ENCODE results near the gene TMEM175. TPM values are rescaled to one million over a fixed set of nuclear protein-coding genes. Genes with fewer than 3 reads are reported as not detected.

Gene TMEM175
- total and polyA plus RNA-seq, 12 donors, result 15.6 to 49.6 (median 19.0) TPM

- H3K4me3 ChIP-seq, result no peak overlapping the region
- intact Hi-C loops (cut with DNase I), result no loop called here
- no peaks in the 10 kb centered on the region for H3K9me3 ChIP-seq
- peaks cover 0 to 12% (median 0%) of the 10 kb centered on the region in 9 donors for H3K4me1 ChIP-seq
- DNase-seq (peak in 1 of 2 donors; percentile 11), ATAC-seq (no peak)
- 93 to 94% methylated on average over 23 of the region's 23 CpGs for WGBS, 2 donors
- peaks cover 0 to 66% (median 17%) of the 10 kb centered on the region in 9 donors for H3K36me3 ChIP-seq
- TF ChIP-seq, protein P1, sequence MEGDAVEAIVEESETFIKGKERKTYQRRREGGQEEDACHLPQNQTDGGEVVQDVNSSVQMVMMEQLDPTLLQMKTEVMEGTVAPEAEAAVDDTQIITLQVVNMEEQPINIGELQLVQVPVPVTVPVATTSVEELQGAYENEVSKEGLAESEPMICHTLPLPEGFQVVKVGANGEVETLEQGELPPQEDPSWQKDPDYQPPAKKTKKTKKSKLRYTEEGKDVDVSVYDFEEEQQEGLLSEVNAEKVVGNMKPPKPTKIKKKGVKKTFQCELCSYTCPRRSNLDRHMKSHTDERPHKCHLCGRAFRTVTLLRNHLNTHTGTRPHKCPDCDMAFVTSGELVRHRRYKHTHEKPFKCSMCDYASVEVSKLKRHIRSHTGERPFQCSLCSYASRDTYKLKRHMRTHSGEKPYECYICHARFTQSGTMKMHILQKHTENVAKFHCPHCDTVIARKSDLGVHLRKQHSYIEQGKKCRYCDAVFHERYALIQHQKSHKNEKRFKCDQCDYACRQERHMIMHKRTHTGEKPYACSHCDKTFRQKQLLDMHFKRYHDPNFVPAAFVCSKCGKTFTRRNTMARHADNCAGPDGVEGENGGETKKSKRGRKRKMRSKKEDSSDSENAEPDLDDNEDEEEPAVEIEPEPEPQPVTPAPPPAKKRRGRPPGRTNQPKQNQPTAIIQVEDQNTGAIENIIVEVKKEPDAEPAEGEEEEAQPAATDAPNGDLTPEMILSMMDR (IDR thresholded peaks at IDR 0.05), result no peak
- peaks cover 0 to 10% (median 0%) of the 10 kb centered on the region in 7 donors for H3K27me3 ChIP-seq
- no peak overlapping the region for H3K27ac ChIP-seq
Measured at GRCh38 chr4:964346-965025, 32.2 kb downstream of the TMEM175 start.

DNA sequence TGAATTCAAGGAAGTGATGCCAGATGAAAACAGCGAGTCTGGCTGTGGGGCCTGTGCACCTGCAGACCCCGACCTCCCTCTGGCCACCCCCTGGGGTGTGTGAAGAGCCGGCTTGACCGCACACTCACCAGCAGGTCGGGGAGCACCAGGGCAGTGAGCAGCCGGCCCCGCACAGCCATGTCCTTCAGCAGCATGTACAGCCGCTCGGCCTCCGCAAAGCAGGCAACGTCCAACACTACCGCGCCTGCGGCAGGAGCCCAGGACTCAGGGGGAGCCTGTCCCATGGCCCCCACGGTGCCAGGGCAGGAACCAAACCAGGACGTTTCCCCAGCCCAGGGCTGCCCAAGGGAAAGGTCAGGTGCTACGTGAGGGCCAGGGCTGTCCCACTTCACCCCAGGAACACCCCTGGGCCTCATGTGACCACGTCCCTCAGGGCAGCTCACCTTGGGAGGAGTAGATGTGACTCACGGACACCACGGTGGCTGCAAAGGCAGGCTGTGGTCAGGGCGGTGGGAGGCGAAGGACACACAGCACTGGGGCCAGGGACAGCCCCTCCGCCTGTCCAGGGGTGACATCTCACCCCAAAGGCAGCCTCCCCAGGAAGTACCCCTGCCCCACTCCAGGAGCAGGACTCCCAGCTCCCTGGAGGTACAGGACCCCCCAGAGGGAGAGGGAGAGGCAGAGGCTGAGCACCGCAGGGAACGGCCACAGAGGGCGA lies 32.9 kb downstream of the TMEM175 start:
- TF ChIP-seq, protein P1 (IDR thresholded peaks at IDR 0.05), result no peak
- intact Hi-C loops (cut with DNase I), result no loop called here
- Histone ChIP-seq H3K9me3 (no peaks in the 10 kb centered on the region), H3K4me3 (no peak overlapping the region), H3K27me3 (peaks cover 0 to 10% (median 0%) of the 10 kb centered on the region in 7 donors), H3K4me1 (peaks cover 0 to 12% (median 0%) of the 10 kb centered on the region in 9 donors), H3K36me3 (peaks cover 0 to 59% (median 17%) of the 10 kb centered on the region in 9 donors), H3K27ac (no peak overlapping the region)
- ATAC-seq (no peak), DNase-seq (peak in 1 of 2 donors; percentile 12)
- 94% methylated on average over 26 of the region's 26 CpGs for WGBS, 2 donors

- H3K27me3 ChIP-seq, result peaks cover 0 to 10% (median 0%) of the 10 kb centered on the region in 7 donors
- 91 to 93% methylated on average over 21 of the region's 21 CpGs for WGBS, 2 donors
- no peak for DNase-seq
- intact Hi-C loops (cut with DNase I), result no loop called here
- TF ChIP-seq, protein P1 (IDR thresholded peaks at IDR 0.05), result no peak
- no peak overlapping the region for H3K4me3 ChIP-seq
- no peak overlapping the region for H3K27ac ChIP-seq
- H3K36me3 ChIP-seq, result peaks cover 0 to 54% (median 17%) of the 10 kb centered on the region in 9 donors
- H3K9me3 ChIP-seq, result no peaks in the 10 kb centered on the region
- H3K4me1 ChIP-seq, result peaks cover 0 to 12% (median 0%) of the 10 kb centered on the region in 9 donors
- ATAC-seq, result no peak
Measured at GRCh38 chr4:965766-966134, 33.5 kb downstream of the TMEM175 start.

GRCh38 chr4:966266-967112 lies 34.2 kb downstream of the TMEM175 start:
- H3K4me3 ChIP-seq, result no peak overlapping the region
- peaks cover 0 to 10% (median 0%) of the 10 kb centered on the region in 7 donors for H3K27me3 ChIP-seq
- peaks cover 0 to 18% (median 4%) of the 10 kb centered on the region in 9 donors for H3K4me1 ChIP-seq
- no peaks in the 10 kb centered on the region for H3K9me3 ChIP-seq
- no peak overlapping the region for H3K27ac ChIP-seq
- DNase-seq (peak in 1 of 2 donors; percentile 10), ATAC-seq (no peak)
- H3K36me3 ChIP-seq, result peaks cover 0 to 49% (median 17%) of the 10 kb centered on the region in 9 donors
- intact Hi-C loops (cut with DNase I), result no loop called here
- TF ChIP-seq, protein P1 (IDR thresholded peaks at IDR 0.05), result no peak
- 90 to 93% methylated on average over 48 of the region's 48 CpGs for WGBS, 2 donors
